HFF-Myc (cell line): ENCODE data around the gene KIFC3.

Experiments used
- DNase-seq: peaks from one replicate; pipeline ENCODE4 v3.0.0-alpha.2; 2011; ENCODE audit warnings: low read depth; ENCODE audit errors: extremely low read depth
- H3K4me3 ChIP-seq: replicated peaks from 2 replicates; pipeline ENCODE4 v1.5.1; 2011; ENCODE audit warnings: low read depth, mild to moderate bottlenecking, control low read depth, low read length
- TF ChIP-seq, protein P1 (sequence below): IDR thresholded peaks from 2 replicates; pipeline ENCODE4 v1.5.1; 2012; ENCODE audit warnings: mild to moderate bottlenecking, low read depth, low read length, control low read depth; ENCODE audit errors: missing control alignments

KIFC3 gene

DNA sequence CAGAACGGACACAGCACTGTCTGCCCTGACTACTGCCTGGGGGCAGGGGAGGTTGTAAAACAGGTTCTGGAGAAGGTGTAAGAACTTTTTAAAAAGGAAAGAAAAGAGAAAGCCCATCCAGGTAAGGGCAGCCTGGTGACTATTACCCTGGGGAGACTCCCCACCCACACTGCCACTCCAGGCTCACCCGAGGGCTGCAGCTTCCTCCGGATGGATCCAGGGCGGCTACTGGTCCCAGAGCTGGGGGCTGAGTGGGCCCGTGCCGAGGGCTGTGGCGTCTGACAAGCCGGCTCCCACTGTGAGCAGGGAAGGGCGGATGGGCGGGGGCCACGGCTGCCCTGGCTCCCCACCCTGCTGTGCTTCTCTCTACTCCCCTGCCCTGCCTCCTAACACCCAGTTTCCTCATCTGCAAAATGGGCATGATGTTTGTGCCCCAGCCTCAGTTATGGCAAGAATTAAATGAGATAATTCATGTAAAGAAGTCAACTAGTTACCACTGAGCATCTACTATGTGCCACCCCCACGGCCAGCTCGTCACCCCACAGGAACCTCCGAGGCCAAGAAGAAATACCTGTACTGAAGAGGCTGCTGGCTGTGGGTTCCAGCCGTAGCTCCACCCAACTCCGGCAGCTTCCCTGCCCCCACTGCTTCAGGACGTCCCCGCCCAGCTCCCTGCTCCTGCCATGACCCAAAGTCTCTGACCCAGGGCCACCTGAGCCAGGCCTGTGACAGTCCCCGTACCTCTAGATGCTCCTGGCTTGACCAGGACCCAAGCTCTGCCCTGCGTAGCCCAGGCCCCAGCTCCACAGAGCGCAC is 42.5 kb downstream of the KIFC3 start:
- no peak overlapping the region for H3K4me3 ChIP-seq
- DNase-seq, result no peak
- TF ChIP-seq, protein P1, sequence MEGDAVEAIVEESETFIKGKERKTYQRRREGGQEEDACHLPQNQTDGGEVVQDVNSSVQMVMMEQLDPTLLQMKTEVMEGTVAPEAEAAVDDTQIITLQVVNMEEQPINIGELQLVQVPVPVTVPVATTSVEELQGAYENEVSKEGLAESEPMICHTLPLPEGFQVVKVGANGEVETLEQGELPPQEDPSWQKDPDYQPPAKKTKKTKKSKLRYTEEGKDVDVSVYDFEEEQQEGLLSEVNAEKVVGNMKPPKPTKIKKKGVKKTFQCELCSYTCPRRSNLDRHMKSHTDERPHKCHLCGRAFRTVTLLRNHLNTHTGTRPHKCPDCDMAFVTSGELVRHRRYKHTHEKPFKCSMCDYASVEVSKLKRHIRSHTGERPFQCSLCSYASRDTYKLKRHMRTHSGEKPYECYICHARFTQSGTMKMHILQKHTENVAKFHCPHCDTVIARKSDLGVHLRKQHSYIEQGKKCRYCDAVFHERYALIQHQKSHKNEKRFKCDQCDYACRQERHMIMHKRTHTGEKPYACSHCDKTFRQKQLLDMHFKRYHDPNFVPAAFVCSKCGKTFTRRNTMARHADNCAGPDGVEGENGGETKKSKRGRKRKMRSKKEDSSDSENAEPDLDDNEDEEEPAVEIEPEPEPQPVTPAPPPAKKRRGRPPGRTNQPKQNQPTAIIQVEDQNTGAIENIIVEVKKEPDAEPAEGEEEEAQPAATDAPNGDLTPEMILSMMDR, result no peak

DNA sequence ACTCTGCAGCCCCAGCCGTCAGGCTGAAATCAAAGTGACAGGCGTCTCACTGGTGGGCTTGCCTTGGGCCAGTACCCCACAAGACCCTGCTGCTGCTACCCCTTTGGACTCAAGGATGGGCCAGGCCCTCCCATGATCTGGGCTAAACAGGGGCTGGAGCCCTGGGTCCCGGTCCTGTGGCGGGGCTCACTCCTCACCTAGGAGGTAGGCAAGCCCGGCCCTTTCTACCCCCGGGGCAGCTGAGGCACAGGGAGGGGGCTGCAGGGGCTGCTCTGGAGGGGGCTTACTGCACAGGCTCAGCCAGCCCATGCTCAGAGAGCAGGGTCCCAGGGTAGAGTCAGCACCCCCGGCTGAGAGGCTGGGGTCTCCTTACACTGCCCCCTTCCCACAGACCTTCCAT is 43.2 kb downstream of the KIFC3 start:
- TF ChIP-seq, protein P1, result no peak
- no peak for DNase-seq
- H3K4me3 ChIP-seq, result no peak overlapping the region

DNA sequence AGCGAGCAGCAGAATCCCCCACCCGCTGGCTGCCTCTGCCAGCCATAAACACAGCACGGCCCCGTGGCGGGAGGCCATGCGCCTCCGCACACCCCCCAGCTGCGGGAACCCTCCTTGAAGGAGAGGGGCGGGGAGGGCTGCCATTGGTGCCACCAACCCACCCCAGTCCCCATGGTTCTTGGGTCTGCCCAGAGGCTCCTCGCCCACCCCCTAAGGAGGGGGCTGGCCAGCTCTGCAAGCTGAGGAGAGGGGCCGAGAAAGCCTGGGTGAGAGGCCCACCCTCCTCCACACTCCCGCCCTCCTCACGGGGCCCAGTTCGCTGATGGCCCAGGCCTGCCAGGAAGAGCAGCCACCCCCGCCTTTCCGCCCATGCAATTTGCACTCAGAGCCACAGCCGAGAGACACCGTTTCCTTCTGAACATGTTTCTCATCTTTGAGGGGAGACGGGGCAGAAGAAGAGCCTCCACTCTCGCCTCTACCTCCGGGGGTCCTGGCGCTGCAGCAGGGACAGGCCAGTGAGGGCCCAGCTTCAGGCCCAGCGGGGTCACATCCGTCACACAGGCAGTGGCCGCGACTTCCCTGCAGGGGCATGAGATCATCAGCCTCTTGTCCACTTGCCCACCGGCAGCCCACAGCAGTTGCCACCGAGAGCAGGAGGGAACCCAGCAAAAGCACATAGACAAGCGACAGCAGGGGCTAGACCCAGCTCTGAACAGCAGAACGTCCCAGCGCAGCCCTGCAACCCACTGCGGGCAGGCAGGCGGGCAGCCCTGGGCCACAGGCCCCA is 43.8 kb downstream of the KIFC3 start:
- H3K4me3 ChIP-seq, result no peak overlapping the region
- TF ChIP-seq, protein P1, result no peak
- DNase-seq, result no peak

DNA sequence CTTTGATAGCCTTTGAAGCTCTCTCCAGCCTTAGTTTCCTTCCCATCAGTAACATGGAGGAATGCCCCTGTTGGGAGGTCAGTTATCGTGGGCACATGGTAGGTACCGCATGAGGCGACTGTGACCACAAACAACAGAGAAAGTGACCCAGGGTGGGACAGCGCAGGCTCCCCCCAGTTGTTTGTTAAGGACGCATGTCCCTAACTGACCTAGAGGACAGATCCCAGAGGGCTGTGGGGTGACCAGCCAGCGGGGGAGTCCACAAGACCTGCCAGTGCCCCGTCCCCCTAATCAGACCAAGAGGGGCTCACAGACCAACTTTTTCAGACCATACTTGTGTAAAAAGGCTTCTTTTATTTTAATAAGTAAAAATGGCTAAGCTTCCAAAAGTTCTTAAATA is 44.4 kb downstream of the KIFC3 start:
- TF ChIP-seq, protein P1, result no peak
- no peak overlapping the region for H3K4me3 ChIP-seq
- DNase-seq, result no peak

DNA sequence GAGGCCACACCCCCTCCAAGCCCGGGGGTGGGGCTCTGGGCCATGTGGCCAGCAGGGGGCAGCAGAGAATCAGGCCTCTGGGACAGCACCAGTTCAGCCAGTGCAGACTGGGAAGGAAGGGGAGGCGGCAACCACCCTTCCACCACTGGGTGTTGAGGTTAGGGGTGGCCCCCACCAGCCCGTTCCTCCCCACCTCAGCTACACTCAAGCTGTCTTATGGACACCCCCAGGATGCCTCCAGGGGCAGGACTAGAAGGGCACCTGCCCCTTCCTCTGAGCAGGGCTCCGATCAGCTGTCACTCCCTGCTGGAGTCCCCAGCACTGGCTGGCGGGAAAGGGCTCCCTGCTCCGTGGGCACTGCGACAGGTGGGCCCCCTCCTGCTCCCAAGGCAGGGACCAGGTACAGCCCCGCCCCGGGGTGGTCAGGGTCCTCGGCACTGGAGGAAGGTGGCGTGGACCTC is 44.9 kb downstream of the KIFC3 start:
- no peak for DNase-seq
- H3K4me3 ChIP-seq, result no peak overlapping the region
- TF ChIP-seq, protein P1, result peak; percentile 99

DNA sequence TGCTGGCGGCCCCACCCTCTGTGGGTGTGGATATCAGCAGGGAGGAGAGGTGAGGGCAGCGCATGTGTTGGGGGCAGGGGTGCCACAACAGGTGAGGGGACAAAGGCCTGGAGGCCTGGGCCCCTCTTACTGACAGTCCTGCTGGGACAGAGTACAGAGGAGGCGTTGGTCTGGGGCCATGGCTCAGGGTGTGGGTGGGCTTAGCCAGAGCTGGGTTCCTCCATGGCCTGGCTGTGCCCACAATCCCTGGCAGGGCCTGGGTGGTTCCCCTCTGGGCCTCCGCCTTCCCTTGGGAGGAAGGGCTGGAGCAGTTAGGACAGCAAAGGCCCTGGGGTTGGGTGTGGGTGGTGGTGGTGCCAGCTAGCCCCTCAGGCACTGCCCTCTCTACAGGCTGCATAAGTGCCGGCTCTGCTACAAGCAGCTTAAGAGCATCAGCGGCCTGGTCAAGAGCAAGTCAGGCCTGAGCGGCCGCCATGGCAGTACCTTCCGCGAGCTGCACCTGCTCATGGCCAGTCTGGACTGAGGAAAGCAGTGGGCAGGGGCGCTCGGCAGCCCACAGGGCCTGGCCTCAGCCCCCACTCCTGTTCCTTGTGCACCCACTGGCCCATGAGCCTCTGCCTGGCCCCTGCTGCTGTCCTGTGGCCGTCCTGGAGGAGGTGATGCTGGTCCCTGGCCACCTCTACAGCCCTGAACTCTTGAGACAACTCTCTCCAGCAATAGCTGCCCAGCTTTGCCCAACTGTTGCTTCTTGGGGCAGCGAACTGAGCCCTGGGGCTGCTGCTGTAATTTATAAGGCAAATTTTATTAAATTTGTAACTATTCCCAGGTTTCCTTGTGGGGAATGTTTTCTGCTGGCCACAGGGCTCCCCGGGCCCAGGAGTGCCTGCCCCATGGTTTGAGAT is 45.6 kb downstream of the KIFC3 start:
- TF ChIP-seq, protein P1, result no peak

More for the DNA sequence above, 45.6 kb downstream of the KIFC3 start:
- no peak for DNase-seq
- no peak overlapping the region for H3K4me3 ChIP-seq
